ENCODE results near the gene LPP. TPM values are rescaled to one million over a fixed set of nuclear protein-coding genes. Genes with fewer than 3 reads are reported as not detected.

LPP gene
- total RNA-seq, 1 donor from 2014 or later = 23.1 TPM

Small RNA genes lying within 50 kb of the gene (microRNA-seq; reads per million reads assigned to microRNA genes)
- gene MIR28 (ENCODE audit: unreplicated experiment) = 1,989 reads per million, percentile 92 among the genes with 10 or more reads in this experiment

All from glutamatergic neuron (in vitro differentiated cells).